Measurements from ENCODE around the gene SLCO2B1. TPM values are rescaled to one million over a fixed set of nuclear protein-coding genes. Genes with fewer than 3 reads are reported as not detected.

Gene SLCO2B1
- total RNA-seq, 6 donors from 2014 or later = 86.2 to 366 (median 193) TPM

DNA sequence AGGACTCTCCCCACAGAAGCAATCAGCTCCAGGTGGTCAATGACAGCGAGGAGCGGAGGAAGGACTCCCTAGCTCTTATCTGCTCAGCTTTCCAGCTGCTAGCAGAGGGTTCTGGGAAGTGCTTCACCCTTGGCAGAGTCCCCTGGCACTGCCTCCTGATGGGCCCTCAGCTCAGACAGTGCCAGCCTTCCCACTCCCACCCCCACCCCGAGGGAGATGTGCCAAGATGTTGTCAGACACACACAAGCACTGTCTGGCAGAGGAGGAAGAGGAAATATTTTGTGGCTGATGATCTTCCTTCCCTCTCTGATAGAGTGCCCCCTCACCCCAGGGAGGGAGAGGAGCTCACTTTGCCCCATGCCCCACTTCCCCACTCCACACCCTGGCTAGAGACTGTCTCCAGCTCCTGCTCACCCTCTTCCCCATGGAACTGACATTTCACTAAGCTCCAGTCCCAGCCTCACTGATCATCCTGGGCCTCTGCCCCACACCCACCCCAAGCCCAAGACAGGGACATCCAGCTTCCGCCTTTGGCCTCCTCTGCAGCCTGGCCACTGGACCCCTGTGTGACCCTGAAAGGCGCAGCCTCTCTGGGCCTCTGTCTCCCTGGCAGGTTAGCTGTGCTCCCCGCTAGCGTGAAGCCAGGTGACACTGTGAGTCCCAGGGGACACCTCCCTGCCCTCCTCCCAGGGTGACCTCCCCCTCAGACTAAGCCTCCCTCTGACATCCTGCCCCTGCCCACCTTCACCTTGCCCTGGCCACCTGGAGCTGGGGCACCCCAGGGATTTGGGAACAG is 44.5 kb downstream of the SLCO2B1 start:
- H3K9me3 ChIP-seq = no peaks in the 10 kb centered on the region
- no peaks in the 10 kb centered on the region for H3K27me3 ChIP-seq
- TF ChIP-seq POLR2AphosphoS5 (IDR thresholded peaks at IDR 0.05) (peak; percentile 19 to 43), EP300 (IDR thresholded peaks at IDR 0.05) (no peak), POLR2A (IDR thresholded peaks at IDR 0.05) (peak in 1 of 4 donors; percentile 47)
- TF ChIP-seq, protein P1, sequence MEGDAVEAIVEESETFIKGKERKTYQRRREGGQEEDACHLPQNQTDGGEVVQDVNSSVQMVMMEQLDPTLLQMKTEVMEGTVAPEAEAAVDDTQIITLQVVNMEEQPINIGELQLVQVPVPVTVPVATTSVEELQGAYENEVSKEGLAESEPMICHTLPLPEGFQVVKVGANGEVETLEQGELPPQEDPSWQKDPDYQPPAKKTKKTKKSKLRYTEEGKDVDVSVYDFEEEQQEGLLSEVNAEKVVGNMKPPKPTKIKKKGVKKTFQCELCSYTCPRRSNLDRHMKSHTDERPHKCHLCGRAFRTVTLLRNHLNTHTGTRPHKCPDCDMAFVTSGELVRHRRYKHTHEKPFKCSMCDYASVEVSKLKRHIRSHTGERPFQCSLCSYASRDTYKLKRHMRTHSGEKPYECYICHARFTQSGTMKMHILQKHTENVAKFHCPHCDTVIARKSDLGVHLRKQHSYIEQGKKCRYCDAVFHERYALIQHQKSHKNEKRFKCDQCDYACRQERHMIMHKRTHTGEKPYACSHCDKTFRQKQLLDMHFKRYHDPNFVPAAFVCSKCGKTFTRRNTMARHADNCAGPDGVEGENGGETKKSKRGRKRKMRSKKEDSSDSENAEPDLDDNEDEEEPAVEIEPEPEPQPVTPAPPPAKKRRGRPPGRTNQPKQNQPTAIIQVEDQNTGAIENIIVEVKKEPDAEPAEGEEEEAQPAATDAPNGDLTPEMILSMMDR (IDR thresholded peaks at IDR 0.05) = no peak
- DNase-seq (peak in 1 of 2 donors; percentile 55), ATAC-seq (ENCODE audit: low FRiP score in 2 of 2) (peak; percentile 54 to 80)
- peak overlapping the region; percentile 28 to 78 (median 67) for H3K27ac ChIP-seq
- no peak overlapping the region for H3K4me3 ChIP-seq
- H3K36me3 ChIP-seq = peaks cover 0 to 8% (median 2%) of the 10 kb centered on the region in 4 donors
- 63 to 87% methylated on average over 4 to 7 of the region's 7 CpGs for WGBS, 2 donors
- H3K4me1 ChIP-seq = peaks cover 17 to 37% (median 26%) of the 10 kb centered on the region in 4 donors

DNA sequence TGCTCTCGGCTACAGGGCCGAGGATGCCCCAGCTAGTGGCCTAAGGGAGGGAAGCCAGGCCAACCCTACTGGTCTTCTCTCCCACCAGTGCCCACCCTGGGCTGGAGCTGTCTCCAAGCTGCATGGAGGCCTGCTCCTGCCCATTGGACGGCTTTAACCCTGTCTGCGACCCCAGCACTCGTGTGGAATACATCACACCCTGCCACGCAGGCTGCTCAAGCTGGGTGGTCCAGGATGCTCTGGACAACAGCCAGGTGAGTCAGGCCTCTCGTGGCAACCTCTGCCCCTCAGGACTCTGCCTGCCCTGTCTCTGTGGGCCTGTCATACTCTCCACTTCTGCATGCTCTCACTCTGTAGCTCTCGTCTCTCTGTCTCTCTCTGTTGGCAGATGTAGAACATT is 45.5 kb downstream of the SLCO2B1 start:
- Histone ChIP-seq H3K27ac (peak overlapping the region in 3 of 4 donors; percentile 58 to 78 (median 76)), H3K4me1 (peaks cover 11 to 31% (median 21%) of the 10 kb centered on the region in 4 donors), H3K36me3 (peaks cover 0 to 8% (median 2%) of the 10 kb centered on the region in 4 donors), H3K4me3 (no peak overlapping the region), H3K27me3 (no peaks in the 10 kb centered on the region), H3K9me3 (no peaks in the 10 kb centered on the region)
- DNase-seq = no peak
- no peak for TF ChIP-seq EP300 (IDR thresholded peaks at IDR 0.05)
- TF ChIP-seq POLR2A (IDR thresholded peaks at IDR 0.05) = no peak
- TF ChIP-seq, protein P1 (IDR thresholded peaks at IDR 0.05) = no peak
- no peak for TF ChIP-seq POLR2AphosphoS5 (IDR thresholded peaks at IDR 0.05)
- no peak for ATAC-seq (ENCODE audit: low FRiP score in 2 of 2)
- whole genome bisulfite sequencing, 2 donors = 63 to 76% methylated on average over 4 to 8 of the region's 8 CpGs

DNA sequence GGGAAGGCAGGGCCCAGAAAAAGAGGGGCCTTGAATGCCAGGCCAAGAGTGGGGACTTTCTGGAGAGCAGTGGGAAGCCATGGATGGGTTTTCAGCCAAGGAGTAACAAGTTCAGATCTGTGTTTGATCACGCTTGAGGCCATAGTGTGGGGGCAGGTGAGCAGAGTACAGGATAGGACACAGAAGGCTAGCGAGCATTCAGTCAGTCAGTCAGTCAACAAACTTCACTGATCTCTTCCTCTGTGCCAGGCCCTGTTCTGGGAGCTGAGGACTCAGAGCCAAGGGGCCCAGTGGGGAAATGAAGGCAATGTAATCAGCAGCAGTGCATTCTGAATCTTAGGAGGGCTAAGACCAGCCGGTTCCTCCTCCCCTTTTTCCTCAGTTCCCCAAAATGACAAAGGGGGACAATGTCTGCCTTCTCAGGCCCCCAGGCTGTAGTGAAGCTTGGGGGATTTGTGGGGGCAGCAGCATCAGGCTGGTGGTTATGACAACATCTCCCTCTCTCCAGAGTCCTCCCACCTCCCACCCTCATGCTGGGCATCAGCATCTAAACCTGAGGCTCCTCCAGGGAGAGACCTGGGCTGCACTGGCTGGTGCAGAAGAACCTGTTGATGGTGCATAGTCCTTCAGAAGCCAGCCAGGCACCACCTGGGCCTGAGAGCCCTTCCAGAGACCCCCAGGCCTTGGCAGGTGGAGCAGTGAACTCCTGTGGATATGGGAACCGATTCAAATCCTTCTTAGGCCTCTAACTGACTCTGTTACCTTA is 46.8 kb downstream of the SLCO2B1 start:
- Histone ChIP-seq H3K4me3 (no peak overlapping the region), H3K27ac (peak overlapping the region in 1 of 4 donors; percentile 11), H3K9me3 (no peaks in the 10 kb centered on the region), H3K4me1 (peaks cover 10 to 31% (median 19%) of the 10 kb centered on the region in 4 donors), H3K36me3 (peaks cover 0 to 10% (median 2%) of the 10 kb centered on the region in 4 donors), H3K27me3 (no peaks in the 10 kb centered on the region)
- TF ChIP-seq POLR2A (IDR thresholded peaks at IDR 0.05) (no peak), EP300 (IDR thresholded peaks at IDR 0.05) (no peak), POLR2AphosphoS5 (IDR thresholded peaks at IDR 0.05) (no peak)
- TF ChIP-seq, protein P1 (IDR thresholded peaks at IDR 0.05) = no peak
- ATAC-seq (ENCODE audit: low FRiP score in 2 of 2) = no peak
- no peak for DNase-seq
- WGBS, 2 donors = 87 to 95% methylated on average over 4 of the region's 4 CpGs

DNA sequence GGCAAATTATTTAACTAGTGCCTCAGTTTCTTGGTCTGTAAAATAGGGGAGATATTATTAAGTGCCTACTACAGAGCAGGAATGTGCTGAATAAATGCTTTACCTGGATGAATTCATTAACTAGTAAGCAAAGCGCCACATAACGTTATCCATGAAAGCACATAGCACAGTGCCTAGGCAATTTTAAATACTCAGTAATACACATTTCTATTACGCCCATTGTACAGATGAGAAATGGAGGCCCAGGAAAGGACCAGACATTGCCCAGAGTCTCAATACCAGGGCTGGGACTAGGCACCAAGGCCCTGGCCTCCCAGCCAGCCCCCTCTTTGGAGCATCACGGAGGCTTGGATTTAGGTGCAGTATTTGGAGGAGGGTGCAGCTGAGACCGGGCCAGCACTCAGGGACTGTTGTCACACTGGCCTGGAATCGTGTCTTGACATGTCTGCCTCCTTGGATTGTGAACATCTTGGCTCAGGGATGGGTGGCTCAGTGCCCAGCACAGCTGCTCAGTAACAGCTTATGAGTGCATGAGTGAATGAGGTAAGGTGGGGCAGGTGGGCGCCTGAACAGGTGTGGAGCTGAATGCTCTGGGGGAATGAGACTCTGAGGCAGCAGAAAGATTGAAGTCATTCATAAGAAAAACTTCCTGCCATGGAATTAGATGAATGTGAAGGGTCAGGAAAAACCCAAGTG is 47.5 kb downstream of the SLCO2B1 start:
- Histone ChIP-seq H3K27me3 (no peaks in the 10 kb centered on the region), H3K36me3 (peaks cover 0 to 11% (median 2%) of the 10 kb centered on the region in 4 donors), H3K4me3 (no peak overlapping the region), H3K4me1 (peaks cover 10 to 31% (median 19%) of the 10 kb centered on the region in 4 donors), H3K27ac (peak overlapping the region in 1 of 4 donors; percentile 11), H3K9me3 (no peaks in the 10 kb centered on the region)
- ATAC-seq (ENCODE audit: low FRiP score in 2 of 2) (no peak), DNase-seq (no peak)
- TF ChIP-seq, protein P1 (IDR thresholded peaks at IDR 0.05) = no peak
- no peak for TF ChIP-seq EP300 (IDR thresholded peaks at IDR 0.05)
- no peak for TF ChIP-seq POLR2AphosphoS5 (IDR thresholded peaks at IDR 0.05)
- TF ChIP-seq POLR2A (IDR thresholded peaks at IDR 0.05) = no peak
- 84 to 95% methylated on average over 4 to 7 of the region's 7 CpGs for WGBS, 2 donors

Measured in upper lobe of left lung (tissue), 6 donors.